ENCODE data around the gene MAGI2. TPM values are rescaled to one million over a fixed set of nuclear protein-coding genes. Genes with fewer than 3 reads are reported as not detected.

MAGI2 gene
- total RNA-seq, 6 experiments from 2014 or later, result 1.2 to 4.0 (median 2.4) TPM

- no peak for DNase-seq
- 68% methylated on average over 5 of the region's 6 CpGs for WGBS (ENCODE audit: insufficient coverage, low coverage, low lambda C conversion rate, missing lambda C conversion rate)
- Histone ChIP-seq H3K27ac (no peak overlapping the region), H3K4me3 (no peak overlapping the region), H3K9me3 (no peaks in the 10 kb centered on the region), H3K4me1 (no peaks in the 10 kb centered on the region), H3K27me3 (no peaks in the 10 kb centered on the region), H3K36me3 (no peaks in the 10 kb centered on the region)
- no peak for TF ChIP-seq CTCF (IDR thresholded peaks at IDR 0.05)
- TF ChIP-seq POLR2A (IDR thresholded peaks at IDR 0.05), result no peak
- ATAC-seq, result no peak
- intact Hi-C loops (cut with DNase I), result no loop called here
Measured at GRCh38 chr7:77989981-77990566, 1463.4 kb downstream of the MAGI2 start.

GRCh38 chr7:77985974-77986339 lies 1467.5 kb downstream of the MAGI2 start:
- ATAC-seq (no peak), DNase-seq (no peak)
- intact Hi-C loops (cut with DNase I), result no loop called here
- Histone ChIP-seq H3K27ac (no peak overlapping the region), H3K9me3 (no peaks in the 10 kb centered on the region), H3K36me3 (no peaks in the 10 kb centered on the region), H3K27me3 (no peaks in the 10 kb centered on the region), H3K4me1 (no peaks in the 10 kb centered on the region), H3K4me3 (no peak overlapping the region)
- TF ChIP-seq POLR2A (IDR thresholded peaks at IDR 0.05), result no peak
- no peak for TF ChIP-seq CTCF (IDR thresholded peaks at IDR 0.05)
- 56% methylated on average over 3 of the region's 3 CpGs for WGBS (ENCODE audit: insufficient coverage, low coverage, low lambda C conversion rate, missing lambda C conversion rate)

GRCh38 chr7:77985232-77985973 lies 1468.1 kb downstream of the MAGI2 start:
- H3K4me1 ChIP-seq, result no peaks in the 10 kb centered on the region
- no peak for DNase-seq
- H3K27ac ChIP-seq, result no peak overlapping the region
- H3K4me3 ChIP-seq, result no peak overlapping the region
- H3K36me3 ChIP-seq, result no peaks in the 10 kb centered on the region
- ATAC-seq, result no peak
- intact Hi-C loops (cut with DNase I), result no loop called here
- 68% methylated on average over 3 of the region's 12 CpGs for WGBS (ENCODE audit: insufficient coverage, low coverage, low lambda C conversion rate, missing lambda C conversion rate)
- TF ChIP-seq POLR2A (IDR thresholded peaks at IDR 0.05), result no peak
- TF ChIP-seq CTCF (IDR thresholded peaks at IDR 0.05), result no peak
- no peaks in the 10 kb centered on the region for H3K27me3 ChIP-seq
- H3K9me3 ChIP-seq, result no peaks in the 10 kb centered on the region

- no peaks in the 10 kb centered on the region for H3K36me3 ChIP-seq
- H3K4me1 ChIP-seq, result no peaks in the 10 kb centered on the region
- no peak overlapping the region for H3K4me3 ChIP-seq
- TF ChIP-seq POLR2A (IDR thresholded peaks at IDR 0.05), result no peak
- no peak for TF ChIP-seq CTCF (IDR thresholded peaks at IDR 0.05)
- intact Hi-C loops (cut with DNase I), result no loop called here
- ATAC-seq (no peak), DNase-seq (no peak)
- H3K27ac ChIP-seq, result no peak overlapping the region
- no peaks in the 10 kb centered on the region for H3K9me3 ChIP-seq
- H3K27me3 ChIP-seq, result no peaks in the 10 kb centered on the region
- 92% methylated on average over 4 of the region's 4 CpGs for WGBS (ENCODE audit: insufficient coverage, low coverage, low lambda C conversion rate, missing lambda C conversion rate)
Measured at GRCh38 chr7:77983973-77984372, 1469.5 kb downstream of the MAGI2 start.
